DMS153 treated with DMSO at 0.1 percent for 48 hours (cell line): ENCODE measurements around the gene GMEB2.
A peak's percentile ranks its signal among the peaks of the same experiment; 100 is the strongest.
"Not testable (repeated sequence)": the region's sequence is repeated elsewhere in the genome, so short reads cannot be mapped to it uniquely, and the experiment has no call there.

Experiments
- DNase-seq: peaks from one replicate; lab custom pipeline; 2025; ENCODE audit not compliant: unreplicated experiment; lab: John Stamatoyannopoulos, UW

The GMEB2 gene

DNA sequence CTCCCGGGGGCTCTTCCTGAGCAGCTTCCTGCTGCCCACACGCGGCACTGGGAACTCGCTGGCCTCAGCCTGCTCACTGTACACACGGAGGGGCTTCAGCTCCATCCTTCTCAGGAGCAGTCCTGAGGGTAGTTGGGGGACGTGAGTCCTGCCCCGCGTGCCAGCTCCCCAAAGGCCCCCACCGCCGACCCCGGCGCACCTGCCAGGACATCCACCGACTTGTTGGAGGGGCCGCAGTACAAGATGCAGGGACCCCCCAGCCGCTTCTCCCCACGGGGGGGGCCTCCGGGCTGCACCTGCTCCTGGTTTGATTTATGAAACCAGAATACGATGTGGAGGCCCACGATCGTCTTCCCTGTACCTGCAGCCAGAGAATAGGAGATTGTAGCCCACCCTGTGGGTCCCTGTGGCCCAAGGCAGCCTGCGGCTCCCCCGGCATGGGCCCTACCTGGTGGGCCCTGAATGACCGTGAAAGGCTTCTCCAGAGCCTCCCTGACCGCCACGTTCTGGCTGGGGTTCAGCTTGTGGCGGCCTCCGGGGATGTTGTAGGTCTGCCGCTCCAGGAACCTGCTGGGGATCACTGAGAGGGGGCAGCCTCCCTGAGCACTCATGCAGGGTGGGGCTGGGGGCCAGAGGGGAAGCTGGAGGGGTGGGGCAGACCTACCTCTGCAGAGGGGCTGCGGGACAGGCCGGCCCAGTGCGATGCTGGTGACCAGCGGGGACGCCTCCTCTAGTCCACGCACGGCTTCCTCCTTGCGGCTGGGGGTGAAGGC, 65.1 kb downstream of the GMEB2 start:
- DNase-seq, result no peak

DNA sequence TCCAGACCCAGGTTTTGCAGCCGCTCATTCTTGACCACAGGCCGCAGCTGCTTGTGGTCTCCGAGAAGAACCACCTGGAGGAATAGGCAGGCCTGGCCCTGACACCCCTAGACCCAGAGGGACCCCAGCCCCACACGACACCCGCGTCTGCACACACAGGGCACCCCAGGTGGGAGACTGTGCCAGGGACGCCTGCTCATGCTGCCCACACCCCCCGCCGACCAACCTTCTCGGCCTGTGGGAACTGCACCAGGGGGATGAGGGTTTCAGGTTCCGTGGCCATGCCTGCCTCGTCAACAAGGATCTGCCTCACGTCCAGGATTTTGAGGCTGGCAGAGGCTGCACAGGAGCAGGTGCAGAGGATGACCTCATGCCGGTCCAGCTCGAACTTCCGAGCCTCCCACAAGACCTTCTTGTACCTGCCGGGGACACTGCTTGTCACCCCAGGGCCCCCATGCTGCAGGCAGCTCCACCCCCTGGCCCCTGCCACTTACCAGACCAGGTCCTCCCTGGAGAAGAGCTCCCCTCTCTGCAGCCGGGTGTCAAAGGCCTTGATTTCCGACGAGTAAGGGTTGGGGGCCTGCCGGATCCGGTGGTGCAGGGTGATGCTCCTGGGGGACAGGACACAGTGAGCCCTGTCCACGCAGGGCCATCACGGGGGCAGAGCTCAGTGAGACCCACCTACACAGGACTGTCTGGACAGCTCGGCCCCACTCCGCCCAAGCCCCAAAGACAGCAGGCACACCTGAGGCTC, 65.9 kb downstream of the GMEB2 start:
- DNase-seq, result no peak

DNA sequence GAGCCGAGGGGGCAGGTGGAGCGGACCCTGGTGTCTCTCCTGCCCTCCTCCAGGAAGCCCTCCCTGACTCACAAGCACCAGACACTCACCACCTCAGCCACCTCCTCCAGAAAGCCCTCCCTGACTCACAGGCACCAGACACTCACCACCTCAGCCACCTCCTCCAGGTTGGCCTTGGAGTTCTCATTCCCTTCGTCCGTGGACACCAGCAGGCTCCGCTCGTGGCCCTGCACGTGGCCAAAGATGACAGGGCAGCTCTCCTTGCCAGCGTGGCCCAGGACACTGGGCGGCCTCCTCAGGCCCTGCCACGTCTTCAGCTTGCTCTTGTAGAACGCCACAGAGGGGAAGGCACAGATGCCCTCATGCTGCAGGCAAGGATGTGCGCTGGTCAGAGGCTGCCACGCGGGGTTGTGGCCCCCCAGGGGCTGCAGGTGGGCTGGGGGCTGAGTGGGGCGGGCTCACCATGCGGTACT, 66.5 kb downstream of the GMEB2 start:
- no peak for DNase-seq

- not testable (repeated sequence) for DNase-seq
These were observed 67.2 kb downstream of the GMEB2 start for GRCh38 chr20:63559485-63560332.

DNA sequence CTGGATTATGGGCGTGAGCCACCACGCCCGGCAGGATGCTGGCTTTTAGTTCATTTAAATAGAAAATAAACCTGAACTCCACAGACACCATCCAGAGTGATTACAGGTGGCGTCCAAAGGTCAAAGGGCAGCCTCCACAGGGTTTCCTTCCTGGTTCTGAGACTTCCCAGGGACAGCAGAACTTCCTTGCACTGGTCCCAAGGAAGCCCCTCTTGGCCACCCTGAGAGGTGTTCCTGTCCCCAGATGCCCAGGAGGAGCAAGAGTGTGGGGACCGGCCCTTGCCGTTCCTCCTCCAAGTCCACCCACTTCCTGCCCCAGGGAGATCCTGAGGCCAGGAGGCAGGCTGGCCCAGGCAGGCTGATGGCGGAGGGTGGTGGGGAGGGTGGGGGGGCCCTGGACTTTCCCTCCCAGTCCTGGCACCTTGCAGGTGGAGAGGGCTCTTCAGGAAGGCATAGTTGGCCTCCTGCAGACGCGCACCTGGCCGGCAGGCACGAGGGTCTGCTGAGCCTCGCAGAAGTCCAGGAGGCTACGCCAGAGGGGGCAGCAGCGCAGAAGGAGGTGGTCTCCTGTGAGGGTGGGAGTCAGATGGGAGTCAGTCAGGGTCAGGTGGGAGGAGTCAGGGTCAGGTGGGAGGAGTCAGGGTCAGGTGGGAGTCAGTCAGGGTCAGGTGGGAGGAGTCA, 68.0 kb downstream of the GMEB2 start:
- DNase-seq, result no peak

DNA sequence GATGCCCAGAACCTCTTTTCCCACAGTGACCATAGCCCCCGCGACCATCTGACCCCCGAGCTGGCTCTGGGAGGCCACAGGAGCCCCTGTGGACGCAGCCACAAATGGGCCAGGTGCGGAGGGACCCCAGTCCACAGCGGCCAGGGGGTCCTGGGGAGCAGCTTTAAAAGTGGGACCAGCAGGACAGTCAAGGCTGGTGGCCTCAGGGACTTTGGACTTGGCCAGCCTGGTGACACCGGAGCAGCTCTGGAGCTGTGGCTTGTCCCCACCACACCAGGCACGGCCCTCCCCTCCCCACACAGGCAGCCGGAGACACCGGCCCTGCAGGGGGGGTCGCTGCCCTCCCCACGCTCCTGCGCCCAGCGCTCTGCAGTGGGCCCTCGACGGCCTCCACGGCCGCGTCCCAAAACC, 69.4 kb downstream of the GMEB2 start:
- DNase-seq, result no peak

GRCh38 chr20:63556873-63557478, 69.9 kb downstream of the GMEB2 start:
- no peak for DNase-seq

DNA sequence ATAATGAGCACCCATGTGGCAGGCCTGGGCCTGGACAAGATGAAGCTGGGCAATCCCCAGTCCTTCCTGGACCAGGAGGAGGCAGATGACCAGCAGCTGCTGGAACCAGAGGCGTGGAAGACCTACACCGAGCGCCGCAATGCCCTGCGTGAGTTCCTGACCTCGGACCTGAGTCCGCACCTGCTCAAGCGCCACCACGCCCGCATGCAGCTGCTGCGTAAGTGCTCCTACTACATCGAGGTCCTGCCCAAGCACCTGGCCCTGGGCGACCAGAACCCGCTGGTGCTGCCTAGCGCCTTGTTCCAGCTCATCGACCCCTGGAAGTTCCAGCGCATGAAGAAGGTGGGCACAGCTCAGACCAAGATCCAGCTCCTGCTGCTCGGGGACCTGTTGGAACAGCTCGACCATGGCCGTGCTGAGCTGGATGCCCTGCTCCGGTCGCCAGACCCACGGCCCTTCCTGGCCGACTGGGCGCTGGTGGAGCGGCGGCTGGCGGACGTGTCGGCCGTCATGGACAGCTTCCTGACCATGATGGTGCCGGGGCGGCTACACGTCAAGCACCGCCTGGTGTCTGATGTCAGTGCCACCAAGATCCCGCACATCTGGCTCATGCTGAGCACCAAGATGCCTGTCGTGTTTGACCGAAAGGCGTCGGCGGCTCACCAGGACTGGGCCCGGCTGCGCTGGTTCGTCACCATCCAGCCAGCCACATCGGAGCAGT, 71.1 kb downstream of the GMEB2 start:
- DNase-seq, result no peak

DNA sequence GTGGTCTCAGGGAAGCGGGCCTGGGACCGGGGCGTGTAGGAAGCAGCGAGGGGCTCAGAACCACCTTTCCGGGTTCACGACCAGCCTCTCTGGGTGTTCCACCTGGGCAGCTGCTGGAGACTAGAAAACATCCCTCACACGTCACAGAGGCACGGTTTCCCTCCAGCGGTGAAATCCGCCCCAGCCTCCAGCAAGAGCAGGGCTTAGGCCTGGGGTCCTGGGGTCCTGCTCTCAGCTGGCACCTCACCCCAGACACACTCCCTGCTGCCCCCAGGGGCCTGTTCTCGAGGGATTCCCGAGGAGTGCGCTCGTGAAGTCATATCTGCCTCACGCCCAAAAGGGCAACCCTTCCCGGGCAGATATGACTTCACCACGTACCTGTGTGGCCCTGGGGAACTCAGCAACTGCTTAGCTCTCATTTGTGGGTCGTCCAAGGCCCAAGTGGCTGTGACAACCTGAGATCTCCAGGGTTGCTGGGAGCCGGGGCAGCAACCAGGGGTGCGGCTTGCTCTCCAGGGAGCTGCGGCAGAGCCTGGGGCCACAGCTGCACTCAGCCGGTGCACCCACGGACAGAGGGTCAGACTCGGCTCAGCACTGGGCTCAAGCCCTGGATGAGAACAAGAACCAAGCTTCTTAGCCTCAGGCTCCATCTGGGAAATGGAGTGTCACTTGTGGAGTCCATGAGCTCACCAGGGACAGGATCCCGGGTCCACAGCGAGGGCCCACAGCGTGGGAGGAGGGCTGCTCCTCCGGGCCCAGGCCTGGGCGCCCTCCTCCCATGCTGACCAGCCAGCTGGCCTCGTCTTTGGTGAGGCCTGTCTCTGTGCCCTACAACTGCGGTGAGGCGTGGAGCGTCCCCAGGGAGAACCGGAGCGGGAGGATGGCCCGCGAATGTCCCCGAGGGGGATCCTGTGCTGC, 72.3 kb downstream of the GMEB2 start:
- DNase-seq, result no peak

DNA sequence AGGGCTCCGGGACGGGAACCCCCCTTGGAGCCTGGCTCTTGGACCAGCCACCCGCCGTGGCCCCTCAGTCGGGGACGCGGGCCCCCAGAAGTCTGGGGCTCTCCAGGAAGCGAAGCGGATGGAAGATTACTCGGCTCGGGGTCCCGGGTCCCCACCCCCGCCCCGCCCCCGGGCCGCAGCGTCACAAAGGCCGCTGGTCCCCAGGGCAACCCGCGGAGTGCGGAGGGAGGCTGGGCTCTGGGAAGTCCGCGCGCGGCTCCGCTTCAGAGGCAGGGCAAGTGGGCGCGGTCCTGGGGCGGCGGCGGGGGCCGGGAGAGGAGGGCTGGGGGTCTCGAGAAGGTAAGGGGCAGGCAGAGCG, 73.0 kb downstream of the GMEB2 start, which contains the start of gene FNDC11:
Gene FNDC11, plus strand, starts transcription at position 227 of the 358 bp plus-strand sequence. CDS start 1,505 bp downstream, outside the sequence.
- no peak for DNase-seq

DNA sequence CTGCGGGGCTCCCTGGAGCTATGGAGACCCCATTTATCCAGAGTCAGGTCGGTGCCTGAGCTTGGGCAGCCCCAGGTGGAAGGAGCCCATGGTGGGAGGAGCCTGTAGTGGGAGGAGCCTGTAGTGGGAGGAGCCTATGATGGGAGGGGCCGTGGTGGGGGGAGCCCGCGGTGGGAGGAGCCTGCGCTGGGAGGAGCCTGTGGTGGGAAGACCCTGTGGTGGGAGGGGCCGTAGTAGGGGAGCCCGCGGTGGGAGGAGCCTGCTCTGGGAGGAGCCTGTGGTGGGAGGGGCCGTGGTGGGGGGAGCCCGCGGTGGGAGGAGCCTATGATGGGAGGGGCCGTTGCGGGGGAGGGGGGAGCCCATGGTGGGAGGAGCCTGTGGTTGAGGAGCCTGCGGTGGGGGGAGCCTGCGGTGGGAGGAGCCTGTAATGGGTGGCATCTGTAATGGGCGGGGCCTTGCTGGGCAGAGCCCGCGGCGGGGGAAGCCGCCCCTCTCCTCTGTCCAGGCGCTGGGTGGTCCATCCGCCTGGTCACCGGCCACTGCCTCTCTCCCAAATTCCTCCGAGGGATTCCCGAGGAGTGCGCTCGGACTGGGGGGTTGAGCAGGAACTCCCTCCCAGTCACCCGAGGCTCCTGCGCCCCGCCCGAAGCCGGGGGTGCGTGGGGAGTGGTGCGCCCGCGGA, 73.5 kb downstream of the GMEB2 start:
- DNase-seq, result peak; percentile 76

GRCh38 chr20:63552481-63553249, 74.2 kb downstream of the GMEB2 start:
- no peak for DNase-seq

DNA sequence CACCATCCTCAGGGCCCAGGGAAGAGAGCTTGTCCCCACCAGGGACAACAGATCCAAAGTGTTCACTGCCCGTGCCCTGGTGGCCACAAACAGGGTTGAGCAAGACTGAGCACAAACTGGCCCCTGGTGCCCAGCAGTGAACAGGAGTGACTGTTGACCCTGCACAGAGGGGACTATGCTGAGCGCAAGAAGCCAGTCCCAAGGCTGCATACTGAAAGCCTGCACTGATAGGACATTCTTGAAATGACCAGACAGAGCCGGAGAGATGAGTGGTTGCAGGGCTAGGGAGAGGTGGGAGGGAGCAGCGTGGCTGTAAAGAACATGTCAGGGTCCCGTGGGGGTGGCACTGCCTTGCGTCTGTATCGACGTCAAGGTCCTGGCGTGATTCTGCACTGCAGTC, 75.8 kb downstream of the GMEB2 start:
- DNase-seq, result no peak

DNA sequence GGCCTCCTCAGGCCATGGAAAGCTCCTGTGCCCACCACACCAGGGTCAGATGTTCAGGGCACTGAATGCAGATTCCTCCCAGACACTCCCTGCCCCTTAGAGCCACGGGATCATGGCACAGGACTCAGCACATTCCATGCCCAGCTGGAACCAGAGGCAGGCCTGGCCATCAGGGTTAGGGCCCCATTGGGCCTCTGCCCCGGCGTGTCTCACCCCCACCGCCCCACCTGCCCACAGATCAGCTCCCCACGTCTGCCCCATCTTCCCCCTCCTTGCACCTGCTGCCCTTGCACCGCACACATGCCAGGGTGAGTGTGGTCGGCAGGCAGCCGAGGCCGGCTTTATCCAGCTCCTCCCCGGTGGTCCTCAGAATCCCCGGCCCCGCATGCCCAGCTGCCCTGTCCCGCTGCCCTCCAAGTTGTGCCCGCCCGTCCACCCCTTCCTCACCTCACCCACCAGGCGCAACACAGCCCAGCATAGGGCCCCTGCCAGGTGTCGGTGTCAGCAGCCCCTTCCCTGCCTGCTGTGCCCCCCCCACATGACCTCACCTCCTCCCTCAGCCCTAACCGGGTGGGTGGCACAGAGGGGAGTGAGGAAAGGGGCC, 77.1 kb downstream of the GMEB2 start:
- no peak for DNase-seq

DNA sequence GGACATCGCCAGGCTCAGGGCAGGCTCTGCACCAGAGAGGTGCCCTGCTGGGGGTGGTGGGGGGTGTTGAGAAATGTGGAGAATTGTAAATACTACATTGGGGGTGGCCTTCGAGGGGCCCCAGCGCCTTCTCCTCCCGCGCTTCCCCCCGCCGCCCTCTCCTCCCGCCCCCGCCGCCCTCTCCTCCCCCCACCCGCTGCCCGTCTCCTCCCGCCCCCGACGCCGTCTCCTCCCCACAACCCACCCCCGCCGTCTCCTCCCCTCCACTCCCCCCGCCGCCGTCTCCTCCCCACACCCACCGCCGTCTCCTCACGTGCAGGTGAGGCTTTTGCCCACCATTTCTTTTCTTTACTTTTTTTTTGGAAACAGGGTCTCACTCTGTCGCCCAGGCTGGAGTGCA, 77.9 kb downstream of the GMEB2 start:
- no peak for DNase-seq

- DNase-seq, result no peak
These were observed 78.4 kb downstream of the GMEB2 start for GRCh38 chr20:63548542-63548941.
